ENCODE measurements around the gene LOXHD1. TPM values are rescaled to one million over a fixed set of nuclear protein-coding genes. Genes with fewer than 3 reads are reported as not detected.

LOXHD1 gene
- total and polyA plus RNA-seq, 2 of the 13 experiments (the other 11 are each of a cell fraction or from before 2014, with no cell fraction given) = not detected

GRCh38 chr18:46448347-46448746 is 208.7 kb downstream of the LOXHD1 start:
- no peak overlapping the region for H3K4me2 ChIP-seq (ENCODE audit: low read depth, low read length)
- ChIA-PET POLR2A (no interaction called here), CTCF (ENCODE audit: low intra/inter-chr PET ratio, low total read pairs) (no interaction called here)
- FAIRE-seq (no peak), ATAC-seq (no peak), DNase-seq (ENCODE audit: low spot score) (no peak)
- H3K36me3 ChIP-seq (replicated peaks in 1 of 2; ENCODE audit: control insufficient read depth in 1 of 2, insufficient read depth in 2 of 2, low read length in 2 of 2) = no peaks in the 10 kb centered on the region
- H4K20me1 ChIP-seq (ENCODE audit: insufficient read depth, low read length) = no peaks in the 10 kb centered on the region
- intact Hi-C loops (cut with micrococcal nuclease; ENCODE audit: unreplicated experiment) = no loop called here
- no peaks in the 10 kb centered on the region for H3K27me3 ChIP-seq (ENCODE audit: control insufficient read depth in 1 of 2, insufficient read depth in 2 of 2, low read length in 2 of 2)
- no TSS peak for BruUV-seq (replicated peaks)
- no peaks in the 10 kb centered on the region for H3K79me2 ChIP-seq (ENCODE audit: insufficient read depth, low read length)
- H3K9ac ChIP-seq (ENCODE audit: insufficient read depth, low read depth, low read length) = no peak overlapping the region
- in situ Hi-C loops (cut with HindIII; ENCODE audit: extremely low pct_ligation_motif_present, low pct_unique_long_range_greater_than_20kb) = no loop called here
- WGBS (ENCODE audit: low lambda C conversion rate) = 0% methylated on average over 1 of the region's 4 CpGs
- H2AFZ ChIP-seq (ENCODE audit: low read length) = no peak overlapping the region
- H3K27ac ChIP-seq (ENCODE audit: extremely low read length, insufficient read depth, low read length) = no peak overlapping the region
- no peaks in the 10 kb centered on the region for H3K4me1 ChIP-seq (ENCODE audit: insufficient read depth, low read length)
- H3K9me3 ChIP-seq (ENCODE audit: low read length) = no peaks in the 10 kb centered on the region
- H3K4me3 ChIP-seq (replicated peaks in 1 of 3; ENCODE audit: insufficient read depth in 1 of 3, low read depth in 2 of 3, low read length in 3 of 3) = no peak overlapping the region
- TF ChIP-seq, protein P1, sequence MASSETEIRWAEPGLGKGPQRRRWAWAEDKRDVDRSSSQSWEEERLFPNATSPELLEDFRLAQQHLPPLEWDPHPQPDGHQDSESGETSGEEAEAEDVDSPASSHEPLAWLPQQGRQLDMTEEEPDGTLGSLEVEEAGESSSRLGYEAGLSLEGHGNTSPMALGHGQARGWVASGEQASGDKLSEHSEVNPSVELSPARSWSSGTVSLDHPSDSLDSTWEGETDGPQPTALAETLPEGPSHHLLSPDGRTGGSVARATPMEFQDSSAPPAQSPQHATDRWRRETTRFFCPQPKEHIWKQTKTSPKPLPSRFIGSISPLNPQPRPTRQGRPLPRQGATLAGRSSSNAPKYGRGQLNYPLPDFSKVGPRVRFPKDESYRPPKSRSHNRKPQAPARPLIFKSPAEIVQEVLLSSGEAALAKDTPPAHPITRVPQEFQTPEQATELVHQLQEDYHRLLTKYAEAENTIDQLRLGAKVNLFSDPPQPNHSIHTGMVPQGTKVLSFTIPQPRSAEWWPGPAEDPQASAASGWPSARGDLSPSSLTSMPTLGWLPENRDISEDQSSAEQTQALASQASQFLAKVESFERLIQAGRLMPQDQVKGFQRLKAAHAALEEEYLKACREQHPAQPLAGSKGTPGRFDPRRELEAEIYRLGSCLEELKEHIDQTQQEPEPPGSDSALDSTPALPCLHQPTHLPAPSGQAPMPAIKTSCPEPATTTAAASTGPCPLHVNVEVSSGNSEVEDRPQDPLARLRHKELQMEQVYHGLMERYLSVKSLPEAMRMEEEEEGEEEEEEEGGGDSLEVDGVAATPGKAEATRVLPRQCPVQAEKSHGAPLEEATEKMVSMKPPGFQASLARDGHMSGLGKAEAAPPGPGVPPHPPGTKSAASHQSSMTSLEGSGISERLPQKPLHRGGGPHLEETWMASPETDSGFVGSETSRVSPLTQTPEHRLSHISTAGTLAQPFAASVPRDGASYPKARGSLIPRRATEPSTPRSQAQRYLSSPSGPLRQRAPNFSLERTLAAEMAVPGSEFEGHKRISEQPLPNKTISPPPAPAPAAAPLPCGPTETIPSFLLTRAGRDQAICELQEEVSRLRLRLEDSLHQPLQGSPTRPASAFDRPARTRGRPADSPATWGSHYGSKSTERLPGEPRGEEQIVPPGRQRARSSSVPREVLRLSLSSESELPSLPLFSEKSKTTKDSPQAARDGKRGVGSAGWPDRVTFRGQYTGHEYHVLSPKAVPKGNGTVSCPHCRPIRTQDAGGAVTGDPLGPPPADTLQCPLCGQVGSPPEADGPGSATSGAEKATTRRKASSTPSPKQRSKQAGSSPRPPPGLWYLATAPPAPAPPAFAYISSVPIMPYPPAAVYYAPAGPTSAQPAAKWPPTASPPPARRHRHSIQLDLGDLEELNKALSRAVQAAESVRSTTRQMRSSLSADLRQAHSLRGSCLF (CRISPR knock-in tag; IDR thresholded peaks at IDR 0.05; ENCODE audit: borderline replicate concordance) = no peak
- TF ChIP-seq ZNF552 (CRISPR knock-in tag; IDR thresholded peaks at IDR 0.05; ENCODE audit: borderline replicate concordance) (no peak), NONO (IDR thresholded peaks at IDR 0.05) (no peak), NONO (CRISPR knock-in tag; conservative IDR thresholded peaks at IDR 0.05) (no peak), ZFP37 (CRISPR knock-in tag; IDR thresholded peaks at IDR 0.05; ENCODE audit: borderline replicate concordance) (no peak), IRF1 (CRISPR knock-in tag; IDR thresholded peaks at IDR 0.05; ENCODE audit: low read depth) (no peak), ZBED4 (CRISPR knock-in tag; IDR thresholded peaks at IDR 0.05; ENCODE audit: borderline replicate concordance) (no peak), KLF9 (CRISPR knock-in tag; IDR thresholded peaks at IDR 0.05; ENCODE audit: low read depth) (no peak), NCOA1 (CRISPR knock-in tag; IDR thresholded peaks at IDR 0.05) (no peak), PRDM4 (CRISPR knock-in tag; IDR thresholded peaks at IDR 0.05; ENCODE audit: borderline replicate concordance) (no peak), HOXD1 (CRISPR knock-in tag; IDR thresholded peaks at IDR 0.05) (no peak), ZNF367 (CRISPR knock-in tag; IDR thresholded peaks at IDR 0.05; ENCODE audit: borderline replicate concordance) (no peak), TAF15 (IDR thresholded peaks at IDR 0.05; ENCODE audit: low read depth, low read length, poor library complexity, severe bottlenecking) (no peak)
